Bone marrow (tissue), 2 donors: ENCODE results near the gene FAAP24.
"Not testable (repeated sequence)": the region's sequence is repeated elsewhere in the genome, so short reads cannot be mapped to it uniquely, and the experiment has no call there.

Source experiments
- DNase-seq, 2 donors: peaks; one replicate each; lab custom pipeline; 2025; lab: John Stamatoyannopoulos, UW

Gene FAAP24

GRCh38 chr19:32998722-32999121 lies 26.7 kb downstream of the FAAP24 start:
- no peak for DNase-seq

- DNase-seq: no peak
These were observed 28.5 kb downstream of the FAAP24 start for GRCh38 chr19:33000510-33000909.

- DNase-seq: no peak
These were observed 28.9 kb downstream of the FAAP24 start for GRCh38 chr19:33000910-33001309.

GRCh38 chr19:33002126-33002865 lies 30.3 kb downstream of the FAAP24 start:
- DNase-seq: not testable (repeated sequence)

GRCh38 chr19:33003424-33004024 lies 31.5 kb downstream of the FAAP24 start:
- DNase-seq: not testable (repeated sequence)

- DNase-seq: no peak
These were observed 33.4 kb downstream of the FAAP24 start for GRCh38 chr19:33005440-33005839.

- DNase-seq: no peak
These were observed 36.7 kb downstream of the FAAP24 start for GRCh38 chr19:33008738-33009137.

GRCh38 chr19:33010891-33011290 lies 38.8 kb downstream of the FAAP24 start:
- DNase-seq: not testable (repeated sequence)

GRCh38 chr19:33022472-33023116 lies 50.6 kb downstream of the FAAP24 start:
- DNase-seq: no peak

GRCh38 chr19:33024398-33024797 lies 52.4 kb downstream of the FAAP24 start:
- no peak for DNase-seq

GRCh38 chr19:33025468-33026238 lies 53.6 kb downstream of the FAAP24 start:
- DNase-seq: not testable (repeated sequence)

- not testable (repeated sequence) for DNase-seq
These were observed 54.6 kb downstream of the FAAP24 start for GRCh38 chr19:33026602-33027001.
